Raji (cell line): ENCODE results near the gene GJD4.

Experiments
- POLR2A ChIP-seq: IDR thresholded peaks from 2 replicates; pipeline ENCODE4 v1.6.1; 2011; ENCODE audit warnings: low read depth, low read length, control low read depth; ENCODE audit not compliant: insufficient read depth

The GJD4 gene

GRCh38 chr10:35652824-35653223 is 47.7 kb downstream of the GJD4 start:
- TF ChIP-seq POLR2A = no peak

DNA sequence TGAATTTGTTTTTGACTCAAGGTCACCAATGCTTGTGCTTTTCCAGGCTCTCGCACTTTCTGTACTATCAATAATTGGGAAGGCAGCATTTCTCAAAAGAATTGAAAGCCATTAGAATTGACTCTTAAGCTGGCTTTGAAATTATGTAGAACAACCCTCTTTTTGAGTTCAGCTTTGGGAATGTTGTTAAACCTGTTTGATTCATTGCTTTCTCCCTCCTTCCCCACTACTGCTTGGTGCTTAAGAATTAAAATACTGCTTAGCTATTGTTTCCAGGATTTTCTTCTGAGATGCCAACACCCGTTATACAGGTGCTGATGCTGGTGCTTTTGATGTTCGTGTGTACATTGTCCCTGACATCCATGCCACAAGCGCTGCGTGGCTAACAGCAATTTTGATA is 52.5 kb downstream of the GJD4 start:
- no peak for TF ChIP-seq POLR2A
